Medulla oblongata (tissue), 1 donor: ENCODE data around the gene HDAC1.

Source experiments
- DNase-seq: peaks from one replicate; pipeline ENCODE4 v3.0.0-alpha.2; 2015; ENCODE audit errors: extremely low spot score

HDAC1 gene

GRCh38 chr1:32373996-32374592, 82.2 kb downstream of the HDAC1 start:
- no peak for DNase-seq

- no peak for DNase-seq
Observed at GRCh38 chr1:32376199-32376598, 84.3 kb downstream of the HDAC1 start.

DNA sequence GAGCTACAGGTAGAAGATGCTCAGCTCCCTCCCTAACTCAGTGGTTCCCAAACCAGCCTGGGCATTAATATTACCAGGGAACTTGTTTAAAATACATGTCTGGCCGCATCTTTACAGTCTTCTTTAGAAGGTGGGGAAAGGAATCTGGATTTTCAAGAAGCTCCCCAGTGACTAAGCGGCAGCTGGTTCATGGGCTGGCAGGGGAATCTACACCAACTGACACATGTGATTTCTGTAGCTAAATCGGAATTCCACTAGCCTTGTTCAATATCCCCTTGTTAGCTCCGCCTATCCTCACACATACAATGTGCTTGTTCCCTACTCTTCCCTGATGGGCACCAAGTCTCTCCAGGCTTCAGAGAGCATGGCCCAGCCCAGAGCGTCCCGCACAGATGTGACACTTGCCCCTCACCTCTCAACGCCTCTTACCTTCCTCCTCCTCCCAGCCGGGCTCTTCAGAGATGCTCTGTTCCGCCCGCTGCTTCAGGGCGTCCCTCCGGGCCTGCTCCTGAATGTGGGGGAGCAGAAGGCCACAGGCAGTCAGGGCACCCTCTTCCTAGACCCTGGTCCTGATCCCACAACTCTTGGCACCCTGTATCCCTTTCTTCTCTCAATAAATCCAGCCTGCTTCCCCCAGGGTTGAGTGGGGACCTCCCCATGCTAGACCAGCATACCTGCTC, 85.8 kb downstream of the HDAC1 start:
- no peak for DNase-seq

GRCh38 chr1:32380057-32380456, 88.2 kb downstream of the HDAC1 start:
- DNase-seq: no peak
